GM12878 (cell line): ENCODE results near the gene IL26. TPM values are rescaled to one million over a fixed set of nuclear protein-coding genes. Genes with fewer than 3 reads are reported as not detected.

ENCODE experiments used
- ATF7 ChIP-seq: fragments of 450-650 bp; IDR thresholded peaks from 2 replicates; pipeline ENCODE4 v1.6.1; 2016; ENCODE audit warnings: low read depth, mild to moderate bottlenecking
- CBFB ChIP-seq: IDR thresholded peaks from 2 replicates; pipeline ENCODE4 v1.6.1; 2016; ENCODE audit warnings: antibody characterized with exemption, low read depth
- GATAD2B ChIP-seq: fragments of 450-650 bp; conservative IDR thresholded peaks from 2 replicates; pipeline ENCODE4 v1.6.1; 2017; ENCODE audit warnings: low read depth, mild to moderate bottlenecking, moderate library complexity
- IKZF2 ChIP-seq, 2 experiments: fragments of 450-650 bp; IDR thresholded peaks; 2 replicates each; pipeline ENCODE4 v1.6.1; 2017; ENCODE audit warnings: mild to moderate bottlenecking in 2 of 2, moderate library complexity in 2 of 2
- IRF4 ChIP-seq: IDR thresholded peaks from 2 replicates; pipeline ENCODE4 v1.6.1; 2011; ENCODE audit warnings: low read depth, low read length
- KAT2A ChIP-seq: conservative IDR thresholded peaks from 2 replicates; pipeline ENCODE4 v1.6.1; 2011; ENCODE audit warnings: low read depth, low read length; ENCODE audit not compliant: control insufficient read depth
- LARP7 ChIP-seq: fragments of 450-650 bp; IDR thresholded peaks from 2 replicates; pipeline ENCODE4 v1.6.1; 2017; ENCODE audit warnings: mild to moderate bottlenecking
- MEF2B ChIP-seq: fragments of 450-650 bp; IDR thresholded peaks from 2 replicates; pipeline ENCODE4 v1.6.1; 2018; ENCODE audit warnings: mild to moderate bottlenecking, moderate library complexity; ENCODE audit not compliant: partially characterized antibody, poor library complexity, severe bottlenecking
- MTA2 ChIP-seq: fragments of 450-650 bp; IDR thresholded peaks from 2 replicates; pipeline ENCODE4 v1.6.1; 2016; ENCODE audit warnings: low read depth, mild to moderate bottlenecking, moderate library complexity
- NFXL1 ChIP-seq: fragments of 450-650 bp; IDR thresholded peaks from 2 replicates; pipeline ENCODE4 v1.6.1; 2017; ENCODE audit warnings: antibody characterized with exemption, mild to moderate bottlenecking, borderline replicate concordance
- NFYB ChIP-seq: IDR thresholded peaks from 2 replicates; pipeline ENCODE4 v1.6.1; 2011; ENCODE audit warnings: low read depth, mild to moderate bottlenecking, low read length, improper control_type of control experiment, moderate library complexity; ENCODE audit not compliant: insufficient read depth
- POLR2AphosphoS2 ChIP-seq: IDR thresholded peaks from 2 replicates; pipeline ENCODE4 v1.6.1; 2011; ENCODE audit warnings: low read depth, mild to moderate bottlenecking, low read length, improper control_type of control experiment, moderate library complexity
- SPI1 ChIP-seq: IDR thresholded peaks from 2 replicates; pipeline ENCODE4 v1.6.1; 2011; ENCODE audit warnings: low read depth, mild to moderate bottlenecking, low read length, moderate library complexity, borderline replicate concordance; ENCODE audit not compliant: insufficient read depth
- TAF1 ChIP-seq: IDR thresholded peaks from 2 replicates; pipeline ENCODE4 v1.6.1; 2011; ENCODE audit warnings: mild to moderate bottlenecking, low read depth, low read length, borderline replicate concordance
- YY1 ChIP-seq: IDR thresholded peaks from 2 replicates; pipeline ENCODE4 v1.6.1; 2011; ENCODE audit warnings: low read depth, mild to moderate bottlenecking, low read length
- ZBTB40 ChIP-seq: fragments of 450-650 bp; IDR thresholded peaks from 2 replicates; pipeline ENCODE4 v1.6.1; 2016; ENCODE audit warnings: mild to moderate bottlenecking, moderate library complexity, borderline replicate concordance
- ZNF592 ChIP-seq: fragments of 450-650 bp; IDR thresholded peaks from 2 replicates; pipeline ENCODE4 v1.6.1; 2017; ENCODE audit warnings: mild to moderate bottlenecking, moderate library complexity
- polyA plus RNA-seq, 11 experiments: library from polyadenylated mRNA; depleted of rRNA in 4 of 11; unstranded in 6 of 11; stranded (reverse) in 5 of 11; fragments of >200 nt; fragmentation: Nextera tagmentation in 4 of 11; fragmentation: Illumina TruSeq in 1 of 11; extraction: Ambion mirVana in 4 of 11; extraction: Trizol in 1 of 11; gene quantifications; 1 replicate in 1 of 11; 2 replicates in 10 of 11; pipeline versions ENCODE4 v1.2.1 to v1.2.3, GENCODE V29; 2011 to 2016; ENCODE audit warnings: inconsistent platforms in 2 of 11, missing spikeins in 2 of 11, low read depth in 1 of 11
- total RNA-seq, 4 experiments: library from RNA; depleted of rRNA in 3 of 4; stranded (reverse); fragments of >200 nt in 3 of 4; fragmentation: Illumina TruSeq in 1 of 4; extraction: Trizol in 1 of 4; gene quantifications; 2 replicates each; pipeline versions ENCODE4 v1.2.1 to v1.2.3, GENCODE V29; 2013 to 2021
- TF ChIP-seq, protein P1 (sequence below): fragments of 450-650 bp; IDR thresholded peaks from 2 replicates; pipeline ENCODE4 v1.6.1; 2017; ENCODE audit warnings: antibody characterized with exemption, mild to moderate bottlenecking, moderate library complexity
- TF ChIP-seq, protein P2 (sequence below): fragments of 450-650 bp; IDR thresholded peaks from 2 replicates; pipeline ENCODE4 v1.6.1; 2017; ENCODE audit warnings: borderline replicate concordance

IL26 gene
- total and polyA plus RNA-seq, 10 of the 15 experiments (the other 5 are each of a cell fraction or from before 2014, with no cell fraction given): not detected

DNA sequence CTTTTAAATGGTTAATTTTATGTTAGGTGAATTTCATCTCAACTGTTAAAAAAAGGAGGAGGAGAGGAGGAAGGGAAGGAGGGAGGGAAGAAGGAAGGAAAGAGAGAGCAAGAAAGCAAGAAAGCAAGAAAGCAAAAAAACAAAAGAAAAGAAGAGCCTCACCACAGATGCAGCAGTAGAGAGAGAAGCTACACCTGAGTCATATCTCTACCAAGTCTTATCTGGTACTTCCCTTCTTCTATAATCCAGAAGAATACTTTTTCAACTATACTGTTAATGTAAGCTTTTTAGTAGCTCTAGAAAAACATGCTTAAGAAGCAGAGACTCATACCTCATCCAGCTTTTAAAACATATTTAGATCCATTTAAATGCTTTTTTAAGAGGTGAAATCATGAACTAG, 5.6 kb upstream of the IL26 start (continued):
- TF ChIP-seq, protein P1, sequence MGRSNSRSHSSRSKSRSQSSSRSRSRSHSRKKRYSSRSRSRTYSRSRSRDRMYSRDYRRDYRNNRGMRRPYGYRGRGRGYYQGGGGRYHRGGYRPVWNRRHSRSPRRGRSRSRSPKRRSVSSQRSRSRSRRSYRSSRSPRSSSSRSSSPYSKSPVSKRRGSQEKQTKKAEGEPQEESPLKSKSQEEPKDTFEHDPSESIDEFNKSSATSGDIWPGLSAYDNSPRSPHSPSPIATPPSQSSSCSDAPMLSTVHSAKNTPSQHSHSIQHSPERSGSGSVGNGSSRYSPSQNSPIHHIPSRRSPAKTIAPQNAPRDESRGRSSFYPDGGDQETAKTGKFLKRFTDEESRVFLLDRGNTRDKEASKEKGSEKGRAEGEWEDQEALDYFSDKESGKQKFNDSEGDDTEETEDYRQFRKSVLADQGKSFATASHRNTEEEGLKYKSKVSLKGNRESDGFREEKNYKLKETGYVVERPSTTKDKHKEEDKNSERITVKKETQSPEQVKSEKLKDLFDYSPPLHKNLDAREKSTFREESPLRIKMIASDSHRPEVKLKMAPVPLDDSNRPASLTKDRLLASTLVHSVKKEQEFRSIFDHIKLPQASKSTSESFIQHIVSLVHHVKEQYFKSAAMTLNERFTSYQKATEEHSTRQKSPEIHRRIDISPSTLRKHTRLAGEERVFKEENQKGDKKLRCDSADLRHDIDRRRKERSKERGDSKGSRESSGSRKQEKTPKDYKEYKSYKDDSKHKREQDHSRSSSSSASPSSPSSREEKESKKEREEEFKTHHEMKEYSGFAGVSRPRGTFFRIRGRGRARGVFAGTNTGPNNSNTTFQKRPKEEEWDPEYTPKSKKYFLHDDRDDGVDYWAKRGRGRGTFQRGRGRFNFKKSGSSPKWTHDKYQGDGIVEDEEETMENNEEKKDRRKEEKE: no peak
- TF ChIP-seq, protein P2, sequence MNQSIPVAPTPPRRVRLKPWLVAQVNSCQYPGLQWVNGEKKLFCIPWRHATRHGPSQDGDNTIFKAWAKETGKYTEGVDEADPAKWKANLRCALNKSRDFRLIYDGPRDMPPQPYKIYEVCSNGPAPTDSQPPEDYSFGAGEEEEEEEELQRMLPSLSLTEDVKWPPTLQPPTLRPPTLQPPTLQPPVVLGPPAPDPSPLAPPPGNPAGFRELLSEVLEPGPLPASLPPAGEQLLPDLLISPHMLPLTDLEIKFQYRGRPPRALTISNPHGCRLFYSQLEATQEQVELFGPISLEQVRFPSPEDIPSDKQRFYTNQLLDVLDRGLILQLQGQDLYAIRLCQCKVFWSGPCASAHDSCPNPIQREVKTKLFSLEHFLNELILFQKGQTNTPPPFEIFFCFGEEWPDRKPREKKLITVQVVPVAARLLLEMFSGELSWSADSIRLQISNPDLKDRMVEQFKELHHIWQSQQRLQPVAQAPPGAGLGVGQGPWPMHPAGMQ: no peak
- TF ChIP-seq CBFB: no peak
- no peak for TF ChIP-seq NFXL1
- TF ChIP-seq YY1: no peak
- TF ChIP-seq MEF2B: no peak
- peak; percentile 67; the same call in 1 of the 2 replicates for TF ChIP-seq IRF4
- TF ChIP-seq TAF1: no peak
- TF ChIP-seq LARP7: no peak
- TF ChIP-seq ZBTB40: no peak
- no peak for TF ChIP-seq MTA2
- TF ChIP-seq IKZF2 (IDR thresholded peaks at IDR 0.05): 0 out of 4 replicates have a peak, but pooled peaks of 1 of the 2 experiments have one; percentile 18
- no peak for TF ChIP-seq GATAD2B
- no peak for TF ChIP-seq POLR2AphosphoS2
- TF ChIP-seq SPI1: peak; percentile 58
- TF ChIP-seq KAT2A: no peak
- no peak for TF ChIP-seq NFYB
- TF ChIP-seq ZNF592: no peak
- no peak for TF ChIP-seq ATF7
